Epithelial cell of proximal tubule (primary cell): ENCODE measurements around the gene TGFBR3L. TPM values are rescaled to one million over a fixed set of nuclear protein-coding genes. Genes with fewer than 3 reads are reported as not detected.

Experiments used
- DNase-seq: peaks from one replicate; pipeline ENCODE4 v3.0.0-alpha.2; 2011; ENCODE audit warnings: low read depth
- H3K4me3 ChIP-seq: 2 replicates; pipeline ENCODE4 v1.5.1; 2011; ENCODE audit warnings: low read depth, mild to moderate bottlenecking, low read length
- total RNA-seq: library from RNA; depleted of rRNA; stranded (reverse); fragments of >200 nt; gene quantifications from 2 replicates; pipeline ENCODE4 v1.2.3, GENCODE V29; 2015
- TF ChIP-seq, protein P1 (sequence below): conservative IDR thresholded peaks from 2 replicates; pipeline ENCODE4 v1.5.1; 2012; ENCODE audit warnings: low read depth, mild to moderate bottlenecking, low read length

TGFBR3L gene
- total RNA-seq, 1 donor from 2014 or later, result 16.8 TPM

DNA sequence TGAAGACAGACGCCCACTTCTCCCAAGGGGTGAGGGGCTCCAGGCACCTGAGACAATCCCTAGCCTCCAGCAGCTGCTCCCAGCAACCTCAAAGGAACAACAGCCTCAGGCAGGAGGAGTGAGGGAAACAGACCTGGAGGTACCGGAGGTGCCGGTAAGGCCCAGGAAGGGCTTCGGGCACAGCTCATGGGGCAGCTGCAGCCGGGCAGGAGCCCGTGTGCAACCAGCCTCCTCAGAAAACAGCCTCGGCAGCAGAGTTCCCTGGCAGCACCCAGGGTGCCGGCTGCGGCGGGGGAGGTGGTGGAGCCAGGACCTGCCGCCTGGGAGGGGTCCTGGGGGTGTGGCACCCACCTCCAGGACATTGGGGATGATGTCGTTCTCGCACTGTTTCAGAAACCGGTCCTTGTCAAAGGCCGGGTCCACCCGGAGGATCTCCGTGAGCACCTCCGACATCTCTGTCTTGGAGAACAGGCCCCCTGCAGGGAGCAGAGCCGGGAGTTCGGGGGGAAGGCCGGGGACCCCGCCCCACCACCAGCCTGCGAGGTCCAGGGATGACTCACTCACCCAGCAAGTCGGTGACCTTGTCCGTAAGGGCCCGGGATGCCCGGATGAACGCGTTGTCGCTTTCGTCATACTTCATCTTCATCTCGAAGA is 17.8 kb downstream of the TGFBR3L start:
- TF ChIP-seq, protein P1, sequence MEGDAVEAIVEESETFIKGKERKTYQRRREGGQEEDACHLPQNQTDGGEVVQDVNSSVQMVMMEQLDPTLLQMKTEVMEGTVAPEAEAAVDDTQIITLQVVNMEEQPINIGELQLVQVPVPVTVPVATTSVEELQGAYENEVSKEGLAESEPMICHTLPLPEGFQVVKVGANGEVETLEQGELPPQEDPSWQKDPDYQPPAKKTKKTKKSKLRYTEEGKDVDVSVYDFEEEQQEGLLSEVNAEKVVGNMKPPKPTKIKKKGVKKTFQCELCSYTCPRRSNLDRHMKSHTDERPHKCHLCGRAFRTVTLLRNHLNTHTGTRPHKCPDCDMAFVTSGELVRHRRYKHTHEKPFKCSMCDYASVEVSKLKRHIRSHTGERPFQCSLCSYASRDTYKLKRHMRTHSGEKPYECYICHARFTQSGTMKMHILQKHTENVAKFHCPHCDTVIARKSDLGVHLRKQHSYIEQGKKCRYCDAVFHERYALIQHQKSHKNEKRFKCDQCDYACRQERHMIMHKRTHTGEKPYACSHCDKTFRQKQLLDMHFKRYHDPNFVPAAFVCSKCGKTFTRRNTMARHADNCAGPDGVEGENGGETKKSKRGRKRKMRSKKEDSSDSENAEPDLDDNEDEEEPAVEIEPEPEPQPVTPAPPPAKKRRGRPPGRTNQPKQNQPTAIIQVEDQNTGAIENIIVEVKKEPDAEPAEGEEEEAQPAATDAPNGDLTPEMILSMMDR, result no peak

DNA sequence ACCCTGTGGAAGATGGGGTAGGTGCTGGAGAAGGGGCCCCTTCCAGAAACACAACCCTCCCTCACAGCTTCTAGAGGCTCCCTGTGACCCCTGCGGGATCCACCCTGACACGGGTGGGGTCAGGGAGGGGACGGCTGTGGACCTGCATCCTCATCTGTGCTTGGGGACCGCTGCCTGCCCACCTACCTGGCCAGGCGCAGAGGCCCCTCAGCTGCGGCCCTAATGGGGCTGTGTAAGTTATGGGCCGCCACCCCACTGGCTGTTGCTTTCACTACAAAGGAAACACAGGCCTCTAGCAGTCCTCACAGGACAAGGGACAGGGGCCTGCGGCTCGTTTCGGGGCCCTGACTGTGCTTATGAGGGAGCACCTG is 18.3 kb downstream of the TGFBR3L start:
- DNase-seq, result no peak
- TF ChIP-seq, protein P1, result no peak
- no peak overlapping the region for H3K4me3 ChIP-seq

More for the DNA sequence above, 17.8 kb downstream of the TGFBR3L start:
- DNase-seq, result no peak
- H3K4me3 ChIP-seq, result no peak overlapping the region

DNA sequence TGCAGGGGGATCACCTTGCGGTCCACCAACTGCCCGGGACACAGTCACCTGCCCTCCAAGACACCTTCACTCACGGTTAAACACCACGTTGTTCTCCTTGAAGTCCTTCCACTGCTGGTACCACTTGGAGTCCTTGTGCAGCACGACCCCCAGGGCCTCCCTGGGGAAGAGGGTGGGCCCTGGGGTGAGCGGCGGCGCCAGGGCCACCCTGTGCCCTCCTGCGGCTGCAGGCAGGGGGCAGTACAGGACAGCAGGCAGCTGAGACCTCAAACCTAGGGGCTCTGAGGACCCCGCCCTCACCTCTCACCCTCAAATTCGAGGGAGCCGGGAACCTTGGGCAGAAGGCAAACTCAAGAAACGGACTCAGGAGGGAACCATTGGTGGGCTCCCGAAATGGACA is 18.8 kb downstream of the TGFBR3L start:
- TF ChIP-seq, protein P1, result peak; percentile 46
- no peak overlapping the region for H3K4me3 ChIP-seq
- DNase-seq, result no peak

DNA sequence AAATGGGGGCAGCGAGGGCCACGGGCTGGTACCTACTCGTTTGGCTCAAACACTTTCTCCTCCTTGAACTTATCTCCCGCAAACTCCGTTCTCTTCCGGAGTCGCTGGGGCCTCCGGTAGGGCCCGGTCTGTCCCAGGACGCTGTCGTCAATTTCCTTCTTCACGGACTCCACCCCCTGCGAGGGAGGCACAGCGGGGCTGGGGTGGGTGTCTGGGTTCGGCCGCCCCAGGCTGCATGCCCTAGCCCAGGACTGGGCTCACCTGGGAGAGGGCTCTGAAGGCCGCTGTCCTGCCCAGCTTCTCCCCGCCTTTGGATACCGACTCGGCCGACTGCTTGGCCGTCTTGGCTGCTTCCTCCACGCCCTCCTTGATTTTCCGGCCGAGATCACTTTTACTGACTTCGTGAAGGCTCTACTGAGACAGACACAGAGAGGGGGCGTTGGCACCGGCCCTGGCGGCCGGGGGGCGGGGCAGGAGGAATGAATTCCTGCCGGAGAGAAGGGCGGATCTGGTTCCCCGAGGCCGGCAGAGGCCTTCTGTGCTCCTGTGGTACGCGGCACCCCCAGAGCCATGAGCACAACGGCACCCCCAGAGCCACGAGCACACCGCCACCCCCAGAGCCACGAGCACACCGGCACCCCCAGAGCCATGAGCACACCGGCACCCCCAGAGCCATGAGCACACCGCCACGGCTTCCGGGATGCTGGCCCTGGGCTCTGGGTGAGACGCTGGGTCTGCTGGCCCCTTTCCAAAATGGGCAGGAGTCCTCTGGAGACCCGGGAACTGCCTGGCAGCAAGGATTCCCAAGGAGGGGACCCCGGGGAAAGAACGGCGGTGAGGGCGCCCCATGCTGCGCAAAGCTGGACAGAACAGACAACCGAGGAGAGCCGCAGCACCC is 19.4 kb downstream of the TGFBR3L start:
- DNase-seq, result no peak
- H3K4me3 ChIP-seq, result no peak overlapping the region
- TF ChIP-seq, protein P1, result no peak

DNA sequence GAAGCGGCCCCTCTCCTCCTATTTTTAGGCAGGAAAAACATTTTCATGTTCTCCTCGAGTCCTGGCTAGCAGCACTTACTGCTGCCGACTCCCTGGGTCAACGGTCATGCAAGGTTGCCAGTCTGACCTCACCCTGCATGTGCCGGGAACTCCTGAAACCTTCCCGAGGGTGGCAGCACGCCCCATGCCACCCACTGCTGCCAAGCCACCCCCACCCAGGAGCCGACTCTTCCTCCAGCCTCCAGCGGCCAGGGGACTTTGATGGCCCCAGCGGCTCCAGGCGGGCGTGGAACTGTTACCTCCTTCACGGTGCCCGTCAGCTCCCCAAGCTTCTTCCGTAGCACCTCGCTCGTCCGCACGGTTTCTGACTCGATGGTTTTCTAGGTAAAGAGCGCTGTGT is 20.1 kb downstream of the TGFBR3L start:
- TF ChIP-seq, protein P1, result no peak
- no peak for DNase-seq
- no peak overlapping the region for H3K4me3 ChIP-seq

DNA sequence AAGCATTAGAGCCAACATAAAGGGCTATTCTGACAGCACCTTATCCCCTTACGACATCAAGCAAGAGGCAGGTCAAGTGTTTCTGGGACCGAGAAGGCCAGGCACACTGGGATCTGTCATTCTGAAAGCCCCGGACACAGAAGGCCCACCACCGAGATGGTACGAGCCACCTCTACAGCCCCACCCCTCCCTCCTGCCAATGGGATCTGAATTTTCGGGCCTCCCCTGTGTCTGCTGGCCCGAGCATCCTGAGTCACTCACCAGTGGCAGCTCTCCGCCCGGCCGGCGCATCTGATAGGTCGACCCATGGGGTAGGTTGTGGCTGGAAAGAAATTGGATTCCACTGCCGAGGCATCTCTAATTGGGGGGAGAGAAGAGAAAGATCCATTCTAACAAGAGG is 26.2 kb downstream of the TGFBR3L start:
- TF ChIP-seq, protein P1, result no peak
- DNase-seq, result no peak
- H3K4me3 ChIP-seq, result no peak overlapping the region
